HG03469 (cell line): ENCODE measurements around the gene TPTE2.
A peak's percentile ranks its signal among the peaks of the same experiment; 100 is the strongest.
"Not testable (repeated sequence)": the region's sequence is repeated elsewhere in the genome, so short reads cannot be mapped to it uniquely, and the experiment has no call there.

Experiments used
- ATAC-seq: cut with Tn5 transposase; IDR thresholded peaks from one replicate; pipeline ENCODE4 v1.9.1; 2021; ENCODE audit warnings: mild to moderate bottlenecking, moderate library complexity, moderate number of reproducible peaks; ENCODE audit not compliant: unreplicated experiment

The TPTE2 gene

GRCh38 chr13:19561127-19561582 is at the start of gene TPTE2:
TPTE2 (minus strand) TSS chr13:19561532; CDS start chr13:19503234, 58,298 bp downstream.
- ATAC-seq, result not testable (repeated sequence)

GRCh38 chr13:19607523-19608078 is 46.3 kb upstream of the TPTE2 start:
- ATAC-seq, result no peak

GRCh38 chr13:19606737-19607136 is 45.4 kb upstream of the TPTE2 start:
- no peak for ATAC-seq

- ATAC-seq, result no peak
Observed at GRCh38 chr13:19606152-19606551, 44.8 kb upstream of the TPTE2 start.

- no peak for ATAC-seq
Observed at GRCh38 chr13:19605161-19605955, 44.0 kb upstream of the TPTE2 start.

GRCh38 chr13:19604306-19604705 is 43.0 kb upstream of the TPTE2 start:
- no peak for ATAC-seq

- ATAC-seq, result peak; percentile 79
Observed at GRCh38 chr13:19601749-19602725, 40.7 kb upstream of the TPTE2 start.

GRCh38 chr13:19597523-19597922 is 36.2 kb upstream of the TPTE2 start:
- ATAC-seq, result no peak

- ATAC-seq, result no peak
Observed at GRCh38 chr13:19596960-19597361, 35.6 kb upstream of the TPTE2 start.

GRCh38 chr13:19596086-19596485 is 34.8 kb upstream of the TPTE2 start:
- no peak for ATAC-seq

GRCh38 chr13:19592657-19593180 is 31.4 kb upstream of the TPTE2 start:
- ATAC-seq, result no peak

- no peak for ATAC-seq
Observed at GRCh38 chr13:19591864-19592263, 30.5 kb upstream of the TPTE2 start.

- no peak for ATAC-seq
Observed at GRCh38 chr13:19590423-19590822, 29.1 kb upstream of the TPTE2 start.

GRCh38 chr13:19589312-19589711 is 28.0 kb upstream of the TPTE2 start:
- no peak for ATAC-seq

- ATAC-seq, result peak; percentile 69
Observed at GRCh38 chr13:19587635-19588300, 26.4 kb upstream of the TPTE2 start.

- peak; percentile 64 for ATAC-seq
Observed at GRCh38 chr13:19586904-19587634, 25.7 kb upstream of the TPTE2 start.

GRCh38 chr13:19581675-19582074 is 20.3 kb upstream of the TPTE2 start:
- no peak for ATAC-seq

- no peak for ATAC-seq
Observed at GRCh38 chr13:19575230-19575629, 13.9 kb upstream of the TPTE2 start.

- ATAC-seq, result no peak
Observed at GRCh38 chr13:19573120-19573716, 11.9 kb upstream of the TPTE2 start.
